ENCODE measurements around the gene TBC1D5.

TBC1D5 gene

DNA sequence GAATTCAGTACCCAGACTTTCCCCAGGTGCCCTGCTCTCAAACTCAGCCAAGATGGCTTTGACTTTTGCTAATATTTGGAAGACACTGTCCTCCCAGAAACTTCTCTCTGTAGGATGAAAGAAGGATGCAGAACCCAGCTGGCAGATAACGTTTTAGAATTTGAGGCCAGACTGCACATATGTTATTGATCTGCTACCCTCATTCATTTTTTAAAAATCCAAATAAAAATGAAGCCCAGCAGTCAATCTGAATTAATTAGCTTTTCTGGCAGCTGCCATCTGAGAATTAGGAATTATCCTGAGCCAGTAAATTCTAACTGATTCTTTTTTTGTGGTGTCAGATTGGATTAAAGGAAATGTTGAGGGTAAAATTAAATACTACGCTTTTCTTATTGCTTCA is 621.1 kb downstream of the TBC1D5 start:
- TF ChIP-seq GATA1 (IDR thresholded peaks at IDR 0.05; ENCODE audit: low read depth, low read length) = no peak
- TF ChIP-seq POLR2A (IDR thresholded peaks at IDR 0.05; ENCODE audit: low read length) = no peak

DNA sequence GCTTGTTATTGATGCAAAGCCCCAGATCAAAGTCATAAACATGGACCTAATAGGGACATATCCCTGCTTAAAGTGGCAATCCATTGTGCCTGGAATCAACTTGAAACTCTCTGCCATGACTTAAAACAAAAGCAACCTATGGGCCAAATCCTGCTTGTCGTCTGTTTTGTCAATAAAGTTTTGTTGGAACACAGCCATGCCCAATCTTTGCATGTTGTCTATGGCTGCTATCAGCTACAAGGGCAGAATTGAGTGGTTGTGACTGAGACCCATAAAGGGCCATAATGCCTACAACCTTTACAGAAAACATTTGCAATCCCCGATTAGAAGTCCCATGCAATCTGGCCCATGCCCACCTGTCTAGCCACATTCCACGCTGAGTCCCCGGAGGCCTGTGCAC is 622.3 kb downstream of the TBC1D5 start:
- no peak for DNase-seq
- no peak for TF ChIP-seq POLR2A (IDR thresholded peaks at IDR 0.05; ENCODE audit: low read length)
- TF ChIP-seq GATA1 (IDR thresholded peaks at IDR 0.05; ENCODE audit: low read depth, low read length) = no peak

More for the DNA sequence above, 621.1 kb downstream of the TBC1D5 start:
- DNase-seq = no peak

DNA sequence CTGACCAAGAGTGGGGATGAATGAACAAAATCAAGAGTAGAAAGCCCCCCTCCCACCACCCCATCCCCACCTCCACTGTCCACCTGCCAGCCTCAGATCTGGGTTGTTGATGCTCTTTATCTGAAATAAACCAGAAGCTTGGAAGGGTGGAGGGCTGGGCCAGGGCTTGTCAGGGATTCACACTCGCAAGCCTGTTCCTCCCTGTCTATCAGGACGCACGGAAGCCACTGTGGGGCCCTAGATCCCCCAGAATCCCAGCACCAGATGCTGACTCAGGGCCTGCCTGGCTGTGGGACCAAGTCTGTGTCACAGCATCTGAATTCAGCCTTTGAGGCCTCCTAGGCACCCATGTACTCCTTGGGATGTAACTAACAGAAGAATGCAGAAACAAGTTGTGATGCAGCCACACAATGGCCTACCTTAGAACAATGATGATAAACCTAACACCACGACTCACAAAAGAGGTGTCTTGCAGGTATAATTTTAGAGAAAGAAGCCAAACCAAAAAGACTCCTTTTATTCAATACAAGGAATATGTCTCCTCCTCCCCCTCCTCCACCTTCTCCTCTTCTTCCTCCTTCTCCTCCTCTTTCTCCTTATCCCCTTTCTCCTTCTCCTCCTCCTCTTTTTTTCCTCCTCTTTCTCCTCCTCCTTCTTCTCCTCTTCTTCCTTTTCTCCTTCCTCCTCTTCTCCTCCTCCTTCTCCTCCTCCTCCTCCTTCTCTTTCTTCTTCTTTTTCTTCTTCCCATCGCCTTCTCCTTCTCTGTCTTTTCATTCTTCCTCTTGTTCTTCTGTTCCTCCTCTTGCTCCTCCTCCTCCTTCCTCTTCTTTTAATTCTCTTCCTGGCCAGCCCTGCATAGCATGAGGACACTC is 623.0 kb downstream of the TBC1D5 start:
- DNase-seq = peak; percentile 49 to 57
- no peak for TF ChIP-seq POLR2A (IDR thresholded peaks at IDR 0.05; ENCODE audit: low read length)
- TF ChIP-seq GATA1 (IDR thresholded peaks at IDR 0.05; ENCODE audit: low read depth, low read length) = no peak

DNA sequence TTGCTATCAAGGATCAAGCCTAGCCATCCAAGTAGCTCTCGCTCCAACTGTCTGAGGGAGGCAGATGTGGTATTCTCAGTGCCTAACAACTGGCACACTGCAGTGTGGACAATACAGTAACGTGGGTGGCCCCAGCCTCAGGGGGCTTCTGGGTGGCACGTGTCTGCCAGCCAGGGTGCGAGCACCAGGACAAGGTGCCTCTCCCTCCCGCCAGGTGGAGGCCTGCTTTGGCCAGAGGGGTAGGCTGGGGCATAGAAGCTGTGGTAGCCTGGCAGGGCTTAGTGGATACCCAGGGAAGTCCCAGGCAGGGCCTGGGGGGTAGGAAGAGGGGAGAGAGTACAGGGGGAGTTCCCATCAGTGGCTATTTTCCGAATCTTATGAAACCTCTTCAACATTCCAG is 623.7 kb downstream of the TBC1D5 start:
- no peak for DNase-seq
- TF ChIP-seq POLR2A (IDR thresholded peaks at IDR 0.05; ENCODE audit: low read length) = no peak
- no peak for TF ChIP-seq GATA1 (IDR thresholded peaks at IDR 0.05; ENCODE audit: low read depth, low read length)

DNA sequence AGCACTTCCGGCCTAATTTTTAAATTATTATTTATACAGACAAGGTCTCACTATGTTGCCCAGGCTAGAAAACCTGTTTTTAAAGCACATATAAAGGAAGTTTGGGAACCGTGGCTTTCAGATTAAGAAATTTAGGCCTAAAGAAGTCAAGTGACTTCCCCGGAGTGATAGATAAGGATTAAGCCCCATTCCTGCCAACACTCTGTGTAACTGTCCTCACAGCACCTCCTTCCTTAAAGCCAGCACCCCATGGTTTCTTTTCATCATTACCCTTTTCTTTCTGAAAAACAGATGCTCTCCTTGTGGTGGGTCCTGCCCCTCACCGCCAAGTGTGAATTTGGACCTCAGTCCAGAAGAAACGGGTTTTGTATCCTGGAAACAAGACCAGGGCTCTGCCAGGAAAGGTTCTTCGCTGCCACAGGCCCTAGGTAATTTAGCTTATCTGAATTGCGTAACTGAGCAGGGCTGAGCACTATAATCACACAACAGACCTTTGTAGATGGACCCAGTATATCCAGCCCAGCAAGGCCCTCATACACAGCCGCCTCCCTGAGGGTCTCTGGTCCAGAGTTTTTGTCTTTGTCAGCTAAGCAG is 626.3 kb downstream of the TBC1D5 start:
- TF ChIP-seq POLR2A (IDR thresholded peaks at IDR 0.05; ENCODE audit: low read length) (no peak), GATA1 (IDR thresholded peaks at IDR 0.05; ENCODE audit: low read depth, low read length) (no peak)
- DNase-seq = no peak

DNA sequence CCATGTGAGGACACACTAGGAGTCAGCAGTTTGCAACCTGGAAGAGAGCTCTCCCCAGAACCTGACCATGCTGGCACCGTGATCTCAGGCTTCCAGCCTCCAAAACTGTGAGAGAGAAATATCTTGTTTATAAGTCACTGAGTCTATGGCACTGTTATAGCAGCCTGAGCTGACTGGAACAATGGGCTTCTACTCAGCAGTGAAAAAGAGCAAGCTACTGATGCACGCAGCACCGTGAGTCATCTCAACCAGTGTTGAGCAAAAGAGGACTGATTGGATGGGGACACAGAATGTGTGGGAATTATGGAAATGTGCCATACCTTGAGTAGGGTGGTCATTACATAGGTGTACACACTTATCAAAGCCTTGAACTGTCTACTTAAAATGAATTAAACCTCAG is 627.2 kb downstream of the TBC1D5 start:
- no peak for DNase-seq
- no peak for TF ChIP-seq GATA1 (IDR thresholded peaks at IDR 0.05; ENCODE audit: low read depth, low read length)
- TF ChIP-seq POLR2A (IDR thresholded peaks at IDR 0.05; ENCODE audit: low read length) = no peak

DNA sequence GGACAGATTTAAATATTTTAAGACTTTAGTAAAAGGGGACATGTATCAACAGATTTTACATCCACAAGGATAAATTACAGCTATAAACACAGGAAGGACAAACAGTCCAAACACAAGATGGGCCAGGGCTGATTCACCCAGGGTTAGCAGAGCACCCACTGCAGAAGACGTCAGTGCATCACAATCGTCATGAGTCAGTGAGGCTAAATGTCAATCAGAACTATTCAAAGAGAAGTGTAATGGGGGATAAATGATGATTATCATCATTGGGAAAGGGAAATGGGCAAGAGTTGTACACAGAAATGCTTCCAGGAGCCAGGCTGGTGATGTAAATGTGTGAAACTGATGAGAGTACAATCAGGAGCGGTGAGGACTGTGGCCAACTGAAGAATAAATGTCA is 630.8 kb downstream of the TBC1D5 start:
- no peak for DNase-seq
- TF ChIP-seq GATA1 (IDR thresholded peaks at IDR 0.05; ENCODE audit: low read depth, low read length) (no peak), POLR2A (IDR thresholded peaks at IDR 0.05; ENCODE audit: low read length) (no peak)

DNA sequence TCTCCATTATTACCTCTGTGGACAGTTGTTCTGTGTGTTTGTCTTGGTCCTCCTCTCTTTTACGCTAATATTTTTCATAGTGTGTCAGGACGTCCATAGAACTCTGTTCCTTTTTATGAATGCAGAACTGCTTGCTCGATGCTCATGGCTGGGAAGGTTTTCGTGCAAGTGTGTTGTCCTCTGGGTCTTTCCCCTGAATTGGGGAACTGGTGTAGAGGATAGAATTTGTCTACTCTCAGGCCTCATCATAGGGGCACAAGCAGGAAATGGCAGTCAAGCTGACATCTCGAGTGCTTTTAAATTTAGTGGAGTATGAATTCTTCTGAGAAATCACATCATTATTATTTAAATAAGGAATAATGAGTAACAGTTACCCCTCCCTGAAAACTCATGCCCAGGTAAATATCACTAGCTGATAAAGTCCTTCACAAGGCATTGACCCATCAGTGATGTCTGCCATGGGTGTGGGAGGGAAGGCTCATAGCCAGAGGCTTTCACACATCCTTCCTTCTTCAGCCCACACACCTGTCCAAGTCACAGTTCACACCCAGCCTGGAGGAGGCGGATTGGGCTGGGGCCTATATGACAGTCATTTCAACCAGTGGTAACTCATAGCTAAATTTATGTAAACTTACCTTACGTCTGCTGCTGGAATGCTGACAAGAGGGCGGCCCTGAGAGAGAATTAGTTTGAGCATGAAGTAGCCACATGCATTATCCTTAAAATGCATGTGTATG is 631.6 kb downstream of the TBC1D5 start:
- TF ChIP-seq GATA1 (IDR thresholded peaks at IDR 0.05; ENCODE audit: low read depth, low read length) = no peak
- TF ChIP-seq POLR2A (IDR thresholded peaks at IDR 0.05; ENCODE audit: low read length) = no peak
- no peak for DNase-seq
